HG02763 (cell line): ENCODE data around the gene HSPA4L.

ENCODE experiments used
- ATAC-seq: cut with Tn5 transposase; IDR thresholded peaks from one replicate; pipeline ENCODE4 v1.9.1; 2021; ENCODE audit warnings: mild to moderate bottlenecking, moderate library complexity; ENCODE audit not compliant: unreplicated experiment

Gene HSPA4L

DNA sequence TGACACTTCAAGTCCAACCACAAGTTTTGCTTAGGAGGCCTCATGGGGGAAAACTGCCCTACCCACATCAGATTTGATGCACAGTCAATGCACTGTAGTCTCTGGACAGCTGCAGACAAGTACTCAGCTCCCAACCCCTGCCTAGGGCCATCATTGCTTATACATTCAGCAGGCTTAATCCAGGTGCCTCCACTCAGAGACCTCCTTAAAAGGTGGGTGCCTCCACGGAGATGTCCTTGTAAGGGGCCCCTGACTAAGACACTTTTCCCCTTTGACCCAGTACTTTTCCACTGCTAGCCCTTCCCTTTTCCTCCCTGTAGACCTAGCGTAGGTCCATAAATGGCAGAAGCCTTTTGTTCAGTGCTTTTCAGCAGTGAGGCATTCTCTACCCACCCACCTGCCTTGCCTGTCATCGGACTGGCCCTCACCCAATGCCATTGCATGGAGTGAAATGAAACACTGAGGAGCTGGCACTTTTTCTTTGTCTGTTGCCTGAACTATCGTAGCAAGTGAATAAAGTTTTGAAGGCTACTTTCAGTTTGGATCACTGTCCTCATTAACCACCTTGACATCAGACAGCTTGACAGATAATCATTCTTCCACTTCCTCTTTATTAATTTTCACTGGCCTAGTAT, 74.8 kb downstream of the HSPA4L start:
- ATAC-seq = peak; percentile 92

DNA sequence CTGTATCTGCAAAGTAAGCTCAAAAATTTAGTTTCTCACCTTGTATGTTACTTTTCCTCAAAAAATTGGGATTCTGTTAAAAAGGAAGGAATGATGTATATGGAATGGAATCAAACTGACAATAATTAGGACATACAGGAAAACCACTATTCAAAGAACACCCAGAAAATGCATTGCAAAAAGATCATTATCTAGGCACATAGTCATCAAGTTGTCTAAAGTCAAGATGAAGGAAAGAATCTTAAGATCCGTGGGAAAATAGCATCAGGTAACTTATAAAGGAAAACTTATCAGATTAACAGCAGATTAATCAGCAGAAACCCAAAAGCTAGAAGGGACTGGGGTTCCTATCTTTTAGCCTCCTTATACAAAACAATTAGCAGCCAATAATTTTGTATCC, 75.5 kb downstream of the HSPA4L start:
- ATAC-seq = no peak

GRCh38 chr4:127868196-127868595, 86.1 kb downstream of the HSPA4L start:
- no peak for ATAC-seq

GRCh38 chr4:127870281-127870680, 88.2 kb downstream of the HSPA4L start:
- no peak for ATAC-seq

- ATAC-seq = no peak
Measured at GRCh38 chr4:127870688-127871087, 88.6 kb downstream of the HSPA4L start.

GRCh38 chr4:127875791-127876190, 93.7 kb downstream of the HSPA4L start:
- no peak for ATAC-seq

GRCh38 chr4:127880763-127881562, 98.8 kb downstream of the HSPA4L start, which contains the start of gene PLK4:
Gene PLK4 (plus strand): TSS chr4:127880893. CDS start chr4:127881135, 242 bp downstream.
- ATAC-seq = peak; percentile 94

DNA sequence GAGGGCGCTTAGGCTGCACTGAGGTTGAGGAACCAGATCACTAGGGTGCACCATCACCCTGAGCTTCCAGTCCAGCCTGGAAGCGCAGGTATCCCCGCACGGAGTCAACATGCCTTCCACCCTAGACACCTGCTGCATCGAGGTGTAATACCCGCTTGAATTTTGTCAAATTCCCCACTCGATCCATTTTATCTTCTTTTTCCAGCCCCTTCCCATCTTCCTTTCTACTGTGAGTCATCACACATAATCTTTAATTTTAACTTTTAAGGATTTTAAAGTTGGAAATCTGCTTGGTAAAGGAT, 99.4 kb downstream of the HSPA4L start:
- ATAC-seq = peak; percentile 35

- ATAC-seq = no peak
Measured at GRCh38 chr4:127888559-127888958, 106.4 kb downstream of the HSPA4L start.

GRCh38 chr4:127889903-127890302, 107.8 kb downstream of the HSPA4L start:
- no peak for ATAC-seq
